ENCODE measurements around the gene FITM2. TPM values are rescaled to one million over a fixed set of nuclear protein-coding genes. Genes with fewer than 3 reads are reported as not detected.
A peak's percentile ranks its signal among the peaks of the same experiment; 100 is the strongest.
"Not testable (repeated sequence)": the region's sequence is repeated elsewhere in the genome, so short reads cannot be mapped to it uniquely, and the experiment has no call there.

The FITM2 gene, protein sequence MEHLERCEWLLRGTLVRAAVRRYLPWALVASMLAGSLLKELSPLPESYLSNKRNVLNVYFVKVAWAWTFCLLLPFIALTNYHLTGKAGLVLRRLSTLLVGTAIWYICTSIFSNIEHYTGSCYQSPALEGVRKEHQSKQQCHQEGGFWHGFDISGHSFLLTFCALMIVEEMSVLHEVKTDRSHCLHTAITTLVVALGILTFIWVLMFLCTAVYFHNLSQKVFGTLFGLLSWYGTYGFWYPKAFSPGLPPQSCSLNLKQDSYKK
- 8.2 and 9.8 TPM in 2 replicates for total RNA-seq

DNA sequence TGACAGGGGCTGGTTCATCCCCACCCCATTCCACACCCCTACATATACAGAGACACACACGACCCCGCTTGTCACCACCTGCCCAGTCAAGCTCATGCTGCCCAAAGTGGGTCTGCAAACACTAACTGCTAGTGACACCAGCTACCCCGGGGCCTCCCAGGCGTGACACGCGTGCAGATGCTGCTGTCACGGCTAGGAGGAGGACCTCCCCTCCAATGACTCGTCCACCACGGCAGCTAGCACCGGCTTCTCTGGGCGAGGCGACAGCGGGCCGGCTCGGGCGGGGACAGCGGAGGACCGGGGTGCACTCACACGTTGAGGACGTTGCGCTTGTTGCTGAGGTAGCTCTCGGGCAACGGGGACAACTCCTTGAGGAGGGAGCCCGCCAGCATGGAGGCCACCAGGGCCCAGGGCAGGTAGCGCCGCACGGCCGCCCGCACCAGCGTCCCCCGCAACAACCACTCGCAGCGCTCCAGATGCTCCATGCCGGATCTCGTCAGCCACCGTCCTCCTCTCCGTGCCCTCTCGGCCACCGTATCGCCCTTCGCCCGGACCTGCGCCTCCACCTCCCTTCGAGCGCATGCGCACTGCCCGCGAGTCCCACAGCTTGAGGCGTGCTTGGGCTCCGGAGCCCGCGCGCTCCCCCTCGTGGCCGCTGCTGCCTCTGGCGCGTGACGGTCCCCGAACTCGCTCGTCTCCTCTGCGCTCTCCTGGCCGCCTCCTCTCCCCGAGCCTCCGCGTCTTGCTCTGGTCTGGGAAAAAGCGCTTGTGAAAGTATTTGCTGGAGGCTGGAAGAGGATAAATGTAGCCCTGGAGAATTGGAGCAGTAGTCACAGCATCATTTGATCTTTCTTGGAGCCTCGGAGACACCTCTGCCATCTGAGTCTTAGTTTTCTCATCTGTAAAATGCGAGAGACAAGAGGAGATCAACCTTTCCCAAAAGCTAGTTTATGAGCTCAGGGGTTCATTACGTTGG is at the start of gene FITM2:
FITM2 (minus strand) TSS at position 539 of the 976 bp plus-strand sequence; CDS start at position 485, 54 bp downstream.
- DNase-seq (ENCODE audit: low read depth, low spot score), result peak; percentile 84

DNA sequence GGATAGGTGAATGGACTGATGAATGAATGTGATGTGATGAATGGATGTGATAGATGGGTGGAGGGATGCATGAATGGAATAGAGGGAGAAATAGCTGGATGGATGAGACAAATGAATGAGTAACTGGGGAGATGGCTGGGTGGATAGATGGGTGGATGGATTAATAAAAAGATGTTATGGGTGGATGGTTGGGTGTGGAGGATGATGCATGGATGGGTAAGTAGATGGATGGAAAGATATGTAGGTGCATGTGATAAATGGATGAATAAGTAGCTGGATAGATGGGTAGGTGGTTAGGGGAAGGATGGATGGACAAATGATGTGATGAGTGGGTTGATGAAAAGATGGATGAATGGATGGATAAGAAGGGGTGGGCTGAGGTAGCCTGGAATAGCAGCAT is 49.2 kb upstream of the FITM2 start:
- DNase-seq (ENCODE audit: low read depth, low spot score), result no peak

DNA sequence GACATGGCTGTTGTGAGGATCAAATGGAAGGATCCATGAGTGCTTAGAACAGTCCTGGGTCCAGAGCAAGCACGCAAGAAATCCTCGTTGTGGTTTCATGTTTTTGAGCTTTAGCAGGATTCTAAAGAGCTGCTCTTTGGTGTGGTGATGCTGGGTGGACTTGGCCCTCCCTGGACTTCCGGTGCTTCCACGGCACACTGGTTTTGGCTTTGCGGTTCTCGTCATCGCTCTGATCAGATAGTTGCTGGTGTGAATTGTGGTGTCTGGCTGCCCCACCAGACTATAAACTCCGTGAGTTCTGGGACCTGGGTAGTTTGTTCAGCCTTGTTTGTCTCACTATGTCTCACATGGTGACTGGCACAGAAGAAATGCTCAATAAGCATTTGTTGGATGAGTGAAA is 47.8 kb upstream of the FITM2 start:
- DNase-seq (ENCODE audit: low read depth, low spot score), result no peak

DNA sequence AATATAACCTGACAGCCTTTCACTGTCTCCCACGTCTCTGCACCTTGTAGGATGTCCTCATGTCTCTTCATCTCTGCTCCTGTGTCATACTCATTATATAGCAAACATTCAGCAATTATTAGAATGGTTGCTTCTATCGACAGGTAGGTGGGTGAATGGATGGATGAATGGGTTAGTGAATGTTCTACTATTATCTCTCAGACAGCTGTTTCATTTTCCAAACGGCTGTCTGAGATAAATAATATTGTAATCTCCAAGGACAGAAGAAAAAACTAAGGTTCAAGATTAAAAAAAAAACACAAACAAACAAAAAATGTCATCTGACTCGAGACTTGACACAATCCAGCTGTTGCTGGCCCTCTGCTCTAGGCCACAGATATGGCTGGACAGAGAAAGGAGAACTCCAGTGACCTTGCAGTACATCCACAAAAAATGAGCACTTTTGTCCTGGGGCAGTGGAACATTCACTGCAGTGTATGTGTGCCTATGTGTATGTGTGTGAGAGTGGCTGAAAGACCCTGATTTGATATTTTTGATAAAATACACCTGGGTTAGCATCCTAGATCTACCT is 46.6 kb upstream of the FITM2 start:
- DNase-seq (ENCODE audit: low read depth, low spot score), result no peak

DNA sequence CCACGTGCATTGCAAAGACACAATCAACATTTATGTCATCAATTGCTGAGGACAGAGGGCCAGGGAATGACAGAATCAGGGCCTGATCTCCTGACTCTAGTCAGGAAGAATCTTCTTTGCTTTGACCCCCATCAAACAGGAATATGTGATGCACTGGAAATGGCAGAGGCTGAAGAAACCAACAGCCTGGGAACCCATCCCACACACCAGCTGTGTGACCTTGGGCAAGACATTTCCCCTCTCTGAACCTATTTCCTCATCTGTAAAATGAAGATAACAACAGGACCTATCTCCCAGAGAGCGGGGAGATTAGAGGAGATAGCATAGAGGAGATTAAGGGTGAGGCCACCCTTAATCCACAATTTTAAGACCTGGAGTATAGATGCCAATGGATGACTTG is 46.0 kb upstream of the FITM2 start:
- no peak for DNase-seq (ENCODE audit: low read depth, low spot score)

DNA sequence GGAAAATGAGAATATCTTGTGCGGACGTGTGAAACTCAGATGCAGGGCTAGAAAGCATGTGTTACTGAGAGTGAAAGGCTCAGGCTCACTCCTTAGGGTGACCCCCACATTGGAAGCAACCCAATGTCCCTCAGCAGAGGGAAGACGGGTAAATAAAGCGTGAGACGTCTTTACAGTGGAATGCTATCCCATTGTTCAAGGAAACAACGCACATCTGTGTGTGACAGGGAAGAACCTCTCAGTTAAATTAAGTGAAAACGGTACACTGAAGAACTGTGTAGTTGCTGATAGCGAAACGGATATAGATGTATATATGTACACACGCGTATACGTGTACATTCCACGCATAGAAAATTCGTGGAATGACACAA is 45.3 kb upstream of the FITM2 start:
- no peak for DNase-seq (ENCODE audit: low read depth, low spot score)

DNA sequence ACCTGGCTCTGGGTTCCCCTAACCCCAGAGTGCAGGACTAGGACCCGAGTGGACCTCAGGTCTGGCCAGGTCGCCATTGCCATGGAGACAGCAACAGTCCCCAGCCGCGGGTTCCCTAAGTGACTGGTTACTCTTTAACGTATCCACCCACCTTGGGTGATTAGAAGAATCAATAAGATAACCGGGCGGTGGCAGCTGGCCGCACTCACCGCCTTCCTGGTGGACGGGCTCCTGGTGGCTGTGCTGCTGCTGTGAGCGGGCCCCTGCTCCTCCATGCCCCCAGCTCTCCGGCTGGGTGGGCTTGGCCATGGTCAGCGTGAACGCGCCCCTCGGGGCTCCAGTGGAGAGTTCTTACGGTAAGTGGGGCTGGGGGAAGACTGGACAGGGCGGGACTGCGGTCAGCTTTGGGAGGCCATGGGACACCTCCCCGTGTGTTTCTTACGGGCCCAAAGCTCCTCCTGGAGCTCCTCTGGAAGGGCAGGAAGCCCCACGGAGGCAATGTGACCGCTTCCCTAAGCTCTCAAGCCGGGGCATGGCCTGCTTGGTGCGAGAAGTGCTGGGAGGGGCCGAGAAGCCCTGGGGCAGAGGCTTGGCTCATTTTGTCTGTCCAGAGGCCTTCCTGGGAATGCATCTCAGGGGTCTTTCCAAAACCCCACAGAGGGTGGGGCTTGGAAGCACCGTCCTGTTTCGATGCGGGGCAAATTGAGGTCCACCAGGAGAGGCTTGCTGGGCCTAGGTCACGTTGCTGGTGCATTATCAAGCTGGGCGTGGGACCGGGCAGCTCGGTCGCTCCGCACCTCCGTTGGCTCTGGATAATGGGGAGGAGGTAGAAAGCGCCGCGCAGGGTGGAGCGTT is 44.7 kb upstream of the FITM2 start, which contains the start of gene HNF4A:
HNF4A (plus strand) TSS at position 202 of the 855 bp plus-strand sequence; CDS start at position 308, 106 bp downstream.
- DNase-seq (ENCODE audit: low read depth, low spot score), result no peak

DNA sequence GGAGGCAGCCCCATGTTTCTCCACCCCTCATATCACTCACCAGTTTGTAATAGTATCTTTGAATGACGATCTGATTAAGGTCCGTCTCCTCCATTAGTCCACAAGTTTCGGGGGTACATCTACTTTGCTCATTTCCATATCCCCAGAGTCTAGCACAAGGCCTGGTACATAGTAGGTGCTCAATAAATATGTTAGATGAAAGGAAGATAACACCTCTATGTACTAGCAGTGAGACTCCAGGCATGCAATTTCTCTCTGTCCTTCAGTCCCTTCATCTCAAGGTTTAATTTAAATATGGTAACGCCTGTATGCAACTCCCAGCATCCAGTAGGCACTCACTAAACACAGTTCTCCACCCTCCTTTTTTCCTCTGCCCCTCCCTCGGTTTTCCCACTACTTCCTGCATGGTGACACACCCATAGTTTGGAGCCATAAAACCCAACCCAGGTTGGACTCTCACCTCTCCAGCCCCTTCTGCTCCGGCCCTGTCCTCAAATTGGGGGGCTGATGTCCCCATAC is 44.0 kb upstream of the FITM2 start:
- DNase-seq (ENCODE audit: low read depth, low spot score), result no peak

DNA sequence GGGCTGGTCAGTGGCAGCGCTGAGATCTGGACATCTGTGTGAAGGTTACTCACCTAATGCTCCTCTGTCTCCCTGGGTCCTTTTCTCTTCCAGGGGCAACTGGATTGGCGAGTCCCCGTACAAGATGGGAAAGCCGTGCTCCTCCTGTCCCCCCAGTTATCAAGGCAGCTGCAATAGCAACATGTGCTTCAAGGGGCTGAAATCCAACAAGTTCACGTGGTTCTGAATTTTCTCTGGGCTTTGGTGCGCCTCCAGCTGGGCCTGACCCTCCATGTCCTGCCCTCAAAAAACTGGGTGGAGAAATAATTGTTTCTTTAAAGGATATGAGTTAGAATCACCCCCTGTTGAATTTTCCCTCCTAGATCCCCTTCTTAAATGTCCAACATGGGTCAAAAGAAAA is 39.6 kb upstream of the FITM2 start:
- DNase-seq (ENCODE audit: low read depth, low spot score), result no peak

DNA sequence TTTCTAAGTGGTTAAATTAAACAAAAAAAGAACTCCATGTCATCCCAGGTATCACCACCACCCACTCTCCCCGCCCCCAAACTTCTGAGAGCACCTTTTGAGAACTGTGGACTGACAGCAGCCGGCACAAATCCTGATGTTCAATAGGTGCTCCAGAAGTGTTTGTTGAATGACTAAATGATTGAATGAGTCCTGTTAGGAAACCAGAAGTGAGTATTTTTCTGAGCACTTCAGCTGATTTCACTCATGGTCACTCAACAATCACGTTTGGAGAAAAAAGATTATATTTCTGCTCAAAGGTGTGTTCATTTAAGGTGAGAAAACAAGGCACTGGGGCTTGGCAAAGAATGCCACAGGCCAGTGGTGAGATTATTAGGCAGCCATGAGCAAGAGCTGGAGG is 38.3 kb upstream of the FITM2 start:
- DNase-seq (ENCODE audit: low read depth, low spot score), result no peak

DNA sequence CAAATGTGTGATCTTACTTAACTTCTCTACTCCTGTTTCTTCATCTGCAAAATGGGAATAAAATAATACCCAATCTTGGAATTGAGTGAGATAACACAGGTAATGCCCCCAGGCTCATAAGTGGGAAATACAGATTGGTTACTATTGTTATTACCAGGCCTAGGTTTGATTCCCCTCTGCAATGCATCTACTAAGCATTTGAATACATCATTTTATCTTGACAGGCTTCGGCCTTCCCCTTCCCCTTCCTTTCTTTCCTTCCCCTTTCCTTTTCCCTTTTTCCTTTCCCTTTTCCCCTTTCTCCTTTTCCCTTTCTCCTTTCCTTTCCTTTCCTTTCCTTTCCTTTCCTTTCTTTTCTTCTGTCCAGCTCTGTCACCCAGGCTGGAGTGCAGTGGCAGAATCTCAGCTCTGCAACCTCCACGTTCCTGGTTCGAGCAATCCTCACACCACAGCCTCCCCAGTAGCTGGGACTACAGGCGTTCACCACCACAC is 37.2 kb upstream of the FITM2 start:
- DNase-seq (ENCODE audit: low read depth, low spot score), result no peak

DNA sequence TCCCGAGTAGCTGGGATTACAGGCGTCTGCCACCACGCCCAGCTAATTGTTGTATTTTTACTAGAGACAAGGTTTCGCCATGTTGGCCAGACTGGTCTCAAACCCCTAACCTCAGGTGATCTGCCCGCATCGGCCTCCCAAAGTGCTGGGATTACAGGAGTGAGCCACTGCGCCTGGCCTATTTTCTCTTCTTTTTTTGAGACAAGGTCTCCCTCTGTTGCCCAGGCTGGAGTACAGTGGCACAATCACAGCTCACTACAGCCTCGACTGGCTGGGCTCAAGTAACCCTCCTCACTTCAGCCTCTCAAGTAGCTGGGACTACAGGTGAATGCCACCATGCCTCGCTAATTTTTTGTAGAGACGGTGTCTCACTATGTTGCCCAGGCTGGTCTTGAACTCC is 34.9 kb upstream of the FITM2 start:
- not testable (repeated sequence) for DNase-seq (ENCODE audit: low read depth, low spot score)

DNA sequence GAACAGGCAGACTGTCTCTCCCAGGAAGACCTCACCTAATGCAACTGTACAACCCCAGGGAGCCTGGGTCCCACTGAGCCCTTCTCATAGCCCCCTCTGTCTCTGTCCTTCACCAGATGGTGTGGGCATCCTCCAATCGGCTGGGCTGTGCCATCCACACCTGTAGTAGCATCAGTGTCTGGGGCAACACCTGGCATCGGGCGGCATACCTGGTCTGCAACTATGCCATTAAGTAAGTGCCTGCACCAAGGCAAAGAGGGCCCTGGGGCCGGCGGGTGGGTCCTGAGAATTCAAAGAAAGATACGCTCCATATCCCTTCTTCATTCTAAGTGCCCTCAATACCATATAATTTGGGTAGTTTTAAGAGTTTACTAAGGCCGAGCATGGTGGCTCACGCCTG is 34.1 kb upstream of the FITM2 start:
- DNase-seq (ENCODE audit: low read depth, low spot score), result no peak

DNA sequence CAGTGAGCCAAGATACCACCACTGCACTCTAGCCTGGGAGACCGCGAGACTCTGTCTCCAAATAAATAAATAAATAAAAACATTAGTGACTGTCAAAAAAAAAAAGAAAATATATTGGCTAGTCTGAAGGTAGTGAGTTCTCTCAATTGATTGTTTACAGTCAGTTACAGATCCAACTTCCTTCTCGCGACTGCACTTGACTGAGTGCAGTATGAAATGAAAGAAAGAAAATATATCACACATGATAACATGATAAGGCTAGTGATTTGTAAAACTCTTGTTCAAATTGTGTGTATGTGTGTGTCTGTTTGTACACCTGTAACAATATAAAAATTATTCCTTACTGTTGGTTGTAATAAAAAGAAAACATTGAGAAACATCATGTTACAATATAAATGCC is 33.7 kb upstream of the FITM2 start:
- DNase-seq (ENCODE audit: low read depth, low spot score), result no peak

DNA sequence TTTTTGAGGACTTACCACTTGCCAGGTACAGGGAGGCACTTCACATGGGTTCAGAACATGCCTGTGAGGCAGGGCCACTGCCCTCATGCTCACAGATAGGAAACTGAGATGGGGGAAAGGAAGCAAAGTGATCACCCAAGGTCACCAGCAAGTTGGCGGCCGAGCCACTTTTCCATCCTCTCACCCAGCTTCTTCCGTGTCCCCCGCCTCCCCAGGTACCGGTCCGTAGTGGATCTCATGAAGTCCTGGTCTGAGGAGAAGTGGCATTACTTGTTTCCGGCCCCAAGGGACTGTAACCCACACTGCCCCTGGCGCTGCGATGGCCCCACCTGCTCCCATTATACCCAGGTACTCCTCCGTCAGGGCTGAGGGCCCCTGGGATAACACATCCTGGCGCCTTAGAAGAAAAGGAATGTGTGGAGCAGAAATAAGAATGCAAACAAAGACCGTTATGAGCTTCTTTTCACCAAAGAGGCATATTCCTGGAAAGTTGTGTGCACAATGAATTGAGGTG is 32.2 kb upstream of the FITM2 start:
- DNase-seq (ENCODE audit: low read depth, low spot score), result no peak

DNA sequence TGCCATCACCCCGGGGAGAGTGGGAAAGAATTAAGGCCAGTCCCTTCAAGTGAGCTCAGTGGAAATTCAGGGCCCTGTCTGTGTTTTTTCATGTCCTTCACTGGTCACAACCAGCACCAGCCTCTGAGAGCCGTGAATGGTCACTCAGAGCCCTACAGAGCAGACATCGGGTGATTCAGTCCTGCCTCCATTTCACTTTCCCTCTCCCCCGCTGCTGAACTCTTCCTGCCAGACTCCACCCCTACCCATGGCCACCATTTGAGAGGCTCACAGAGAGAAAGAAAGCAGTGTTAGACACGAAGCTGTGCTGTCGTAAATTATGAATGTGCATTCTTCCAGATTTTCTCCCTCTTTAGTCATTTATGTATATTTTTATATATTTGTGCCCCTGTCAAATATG is 31.2 kb upstream of the FITM2 start:
- DNase-seq (ENCODE audit: low read depth, low spot score), result no peak

DNA sequence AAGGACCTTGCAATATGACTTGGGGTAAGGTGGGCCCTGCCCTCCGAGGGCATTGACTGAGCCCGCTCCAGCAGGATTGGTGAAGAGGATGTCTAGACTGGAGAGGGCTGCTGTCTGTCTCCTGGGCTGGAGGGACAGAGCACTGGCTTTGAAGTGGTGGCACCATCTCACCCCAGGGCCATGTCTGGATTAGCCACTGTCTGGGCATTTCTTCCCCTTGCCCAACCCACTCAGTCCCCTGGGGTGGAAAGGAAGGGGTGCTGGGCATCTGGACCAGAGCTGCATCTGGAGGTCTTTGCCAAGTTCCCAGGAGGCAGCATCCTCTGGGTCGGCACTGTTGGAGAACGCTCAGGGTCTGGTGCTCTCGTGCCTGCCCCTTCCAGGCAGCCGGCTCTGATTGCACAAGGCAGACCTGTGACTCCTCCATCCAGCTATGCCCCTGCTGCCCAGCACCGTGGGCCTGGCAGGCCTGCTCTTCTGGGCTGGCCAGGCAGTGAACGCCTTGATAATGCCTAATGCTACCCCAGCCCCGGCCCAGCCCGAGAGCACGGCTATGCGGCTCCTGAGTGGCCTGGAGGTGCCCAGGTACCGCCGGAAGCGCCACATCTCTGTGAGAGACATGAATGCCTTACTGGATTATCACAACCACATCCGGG is 25.9 kb upstream of the FITM2 start, which contains the start of gene R3HDML:
R3HDML (plus strand) TSS at position 319 of the 656 bp plus-strand sequence; CDS start at position 434, 115 bp downstream.
- no peak for DNase-seq (ENCODE audit: low read depth, low spot score)

DNA sequence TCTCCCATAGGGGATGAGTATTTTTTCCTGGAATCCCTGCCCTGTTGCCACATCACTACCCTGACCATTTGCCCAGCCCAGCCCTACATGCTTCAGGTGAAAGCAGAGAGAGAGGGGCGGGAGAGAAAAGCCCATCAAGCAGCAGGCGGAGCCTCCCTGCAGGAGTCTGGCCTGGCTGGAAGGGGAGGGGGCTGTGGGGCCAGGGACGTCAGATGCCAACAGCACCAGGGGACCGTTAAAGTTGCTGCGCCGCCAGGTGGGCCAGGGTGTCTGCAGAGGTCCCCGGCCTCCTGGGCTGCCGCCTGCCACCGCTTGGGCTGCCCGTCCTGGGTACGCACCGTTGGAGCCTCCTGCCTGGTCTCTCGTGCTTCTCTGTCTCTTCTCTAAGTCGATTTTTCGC is 25.1 kb upstream of the FITM2 start:
- DNase-seq (ENCODE audit: low read depth, low spot score), result no peak

DNA sequence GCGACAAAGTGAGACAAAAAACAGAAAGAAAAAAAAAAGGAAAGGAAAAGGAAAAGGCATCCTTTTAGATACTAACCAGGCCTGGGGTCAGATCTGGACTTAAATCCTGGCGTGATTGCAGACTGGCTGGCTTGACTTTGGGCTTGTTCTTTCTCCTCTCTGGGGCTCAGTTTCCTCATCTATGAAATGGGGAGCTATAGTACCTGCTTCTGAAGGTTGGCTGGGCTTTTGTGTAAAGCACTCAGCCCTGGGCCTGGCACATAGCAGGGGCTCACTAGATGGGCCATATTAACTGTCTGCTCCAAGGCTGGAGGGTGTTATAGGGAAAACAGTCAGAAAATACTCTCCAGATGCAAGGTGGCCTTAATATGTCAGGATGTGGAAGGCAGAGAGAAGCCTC is 24.7 kb upstream of the FITM2 start:
- no peak for DNase-seq (ENCODE audit: low read depth, low spot score)

DNA sequence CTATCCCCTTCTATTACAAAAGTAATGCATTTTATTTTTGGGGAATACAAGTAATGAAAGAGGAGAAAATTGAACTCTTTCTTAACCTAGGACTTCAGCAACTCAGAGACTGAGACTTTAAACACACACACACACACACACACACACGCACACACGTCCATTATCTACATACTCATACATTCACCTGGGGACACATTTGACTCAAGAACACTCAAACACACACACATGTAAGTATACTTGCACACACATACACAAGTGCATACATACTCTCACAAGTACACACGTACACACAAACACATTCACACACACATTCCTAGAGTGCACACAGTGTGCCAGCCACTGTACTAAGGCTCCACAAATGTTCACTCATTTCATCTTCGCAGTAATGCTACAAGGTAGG is 23.7 kb upstream of the FITM2 start:
- DNase-seq (ENCODE audit: low read depth, low spot score), result no peak

Measured in pulmonary artery endothelial cell (primary cell).